Testis (tissue), 3 donors: ENCODE results near the gene ADAMTSL5. TPM values are rescaled to one million over a fixed set of nuclear protein-coding genes. Genes with fewer than 3 reads are reported as not detected.

Source experiments
- DNase-seq: peaks from one replicate; pipeline ENCODE4 v3.0.0-alpha.2; 2019
- H3K27ac ChIP-seq, 2 donors: fragments of 200-600 bp; sonication (generic); one replicate each; pipeline ENCODE4 v1.5.1; 2019
- H3K27me3 ChIP-seq: fragments of 200-600 bp; sonication (generic); one replicate; pipeline ENCODE4 v1.5.1; 2019
- H3K36me3 ChIP-seq: fragments of 200-600 bp; sonication (generic); one replicate; pipeline ENCODE4 v1.5.1; 2017; ENCODE audit warnings: low read depth; ENCODE audit errors: missing control alignments
- H3K4me1 ChIP-seq: fragments of 200-600 bp; sonication (generic); one replicate; pipeline ENCODE4 v1.5.1; 2019
- H3K4me3 ChIP-seq, 2 donors: fragments of 200-600 bp; sonication (generic); one replicate each; pipeline ENCODE4 v1.5.1; 2017 to 2019
- H3K9me3 ChIP-seq: fragments of 200-600 bp; sonication (generic); one replicate; pipeline ENCODE4 v1.5.1; 2017
- CTCF ChIP-seq, 3 experiments: fragments of 450-650 bp in 2 of 3; fragments of 200-600 bp in 1 of 3; sonication (generic) in 1 of 3; IDR thresholded peaks; one replicate each; pipeline ENCODE4 v1.5.1; 2016 to 2019; ENCODE audit warnings: antibody characterized with exemption in 3 of 3, mild to moderate bottlenecking in 2 of 3, moderate library complexity in 1 of 3
- POLR2A ChIP-seq: fragments of 450-650 bp; IDR thresholded peaks from one replicate; pipeline ENCODE4 v1.6.1; 2017; ENCODE audit warnings: antibody characterized with exemption, mild to moderate bottlenecking, moderate library complexity
- WGBS, 2 donors: methylation state at CpG; one replicate each; pipeline ENCODE4 v1.1.5; 2018; 5-methylcytosine and 5-hydroxymethylcytosine counted together
- intact Hi-C: fragments of 100-400 bp; cut with DNase I; formaldehyde crosslinking; loops from one replicate; pipeline ENCODE4 v1.15.1; 2023; ENCODE audit warnings: low total_unique reads
- polyA plus RNA-seq: library from polyadenylated mRNA; stranded (reverse); fragments of 350-450 nt; fragmentation: Illumina TruSeq; extraction: RNeasy Lipid Tissue Mini Kit (QIAGEN cat#74804); gene quantifications from one replicate; pipeline ENCODE4 v1.2.3, GENCODE V29; 2014; ENCODE audit warnings: low read depth, low replicate concordance; ENCODE audit not compliant: insufficient read depth
- total RNA-seq, 2 donors: library from RNA; depleted of rRNA; stranded (reverse); fragments of >200 nt; gene quantifications; one replicate each; pipeline ENCODE4 v1.2.3, GENCODE V29; 2016

The ADAMTSL5 gene
- total and polyA plus RNA-seq, 3 donors from 2014 or later: 7.2 to 17.9 (median 10.7) TPM

- intact Hi-C loops: no loop called here
- Histone ChIP-seq H3K4me3 (no peak overlapping the region), H3K4me1 (peaks cover 24% of the 10 kb centered on the region), H3K27me3 (no peaks in the 10 kb centered on the region), H3K27ac (no peak overlapping the region), H3K9me3 (no peaks in the 10 kb centered on the region), H3K36me3 (no peaks in the 10 kb centered on the region)
- no peak for DNase-seq
- no peak for TF ChIP-seq POLR2A
- WGBS, 2 donors: 54% methylated on average over 36 of the region's 36 CpGs; no CpG with 5 or more reads in 1 of the 2 donors
These were observed 45.7 kb downstream of the ADAMTSL5 start for GRCh38 chr19:1467215-1467489.

- peaks cover 23% of the 10 kb centered on the region for H3K4me1 ChIP-seq
- no peak for TF ChIP-seq POLR2A
- TF ChIP-seq CTCF (IDR thresholded peaks at IDR 0.05): no peak
- no peaks in the 10 kb centered on the region for H3K27me3 ChIP-seq
- no peak overlapping the region for H3K4me3 ChIP-seq
- DNase-seq: no peak
- H3K9me3 ChIP-seq: no peaks in the 10 kb centered on the region
- H3K36me3 ChIP-seq: no peaks in the 10 kb centered on the region
- H3K27ac ChIP-seq: no peak overlapping the region
- 55% methylated on average over 53 of the region's 70 CpGs; no CpG with 5 or more reads in 1 of the 2 donors for WGBS, 2 donors
- intact Hi-C loops: no loop called here
These were observed 46.2 kb downstream of the ADAMTSL5 start for GRCh38 chr19:1466461-1467214.

- Histone ChIP-seq H3K4me3 (no peak overlapping the region), H3K9me3 (no peaks in the 10 kb centered on the region), H3K27me3 (no peaks in the 10 kb centered on the region), H3K4me1 (peaks cover 17% of the 10 kb centered on the region), H3K27ac (no peak overlapping the region), H3K36me3 (no peaks in the 10 kb centered on the region)
- WGBS, 2 donors: 58% methylated on average over 37 of the region's 41 CpGs; no CpG with 5 or more reads in 1 of the 2 donors
- no peak for DNase-seq
- no peak for TF ChIP-seq POLR2A
- TF ChIP-seq CTCF (IDR thresholded peaks at IDR 0.05): no peak
- intact Hi-C loops: no loop called here
These were observed 46.8 kb downstream of the ADAMTSL5 start for GRCh38 chr19:1466018-1466460.

- no peaks in the 10 kb centered on the region for H3K36me3 ChIP-seq
- no peaks in the 10 kb centered on the region for H3K9me3 ChIP-seq
- intact Hi-C loops: no loop called here
- 64 to 86% methylated on average over 17 to 51 of the region's 83 CpGs for WGBS, 2 donors
- H3K4me3 ChIP-seq: no peak overlapping the region
- DNase-seq: peak; percentile 78
- H3K27ac ChIP-seq: no peak overlapping the region
- H3K27me3 ChIP-seq: no peaks in the 10 kb centered on the region
- no peak for TF ChIP-seq POLR2A
- peak; percentile 41 to 56 (median 47) for TF ChIP-seq CTCF (IDR thresholded peaks at IDR 0.05)
- H3K4me1 ChIP-seq: peaks cover 13% of the 10 kb centered on the region
These were observed 47.4 kb downstream of the ADAMTSL5 start for GRCh38 chr19:1465191-1466016.

GRCh38 chr19:1461862-1462261, 51.0 kb downstream of the ADAMTSL5 start:
- DNase-seq: no peak
- Histone ChIP-seq H3K4me3 (no peak overlapping the region), H3K36me3 (no peaks in the 10 kb centered on the region), H3K9me3 (no peaks in the 10 kb centered on the region), H3K4me1 (peaks cover 6% of the 10 kb centered on the region), H3K27ac (no peak overlapping the region), H3K27me3 (no peaks in the 10 kb centered on the region)
- 96% methylated on average over 9 to 24 of the region's 24 CpGs for WGBS, 2 donors
- intact Hi-C loops: no loop called here
- TF ChIP-seq CTCF (IDR thresholded peaks at IDR 0.05) (no peak), POLR2A (no peak)
